K562 (cell line): ENCODE data around the gene TCFL5. TPM values are rescaled to one million over a fixed set of nuclear protein-coding genes. Genes with fewer than 3 reads are reported as not detected.

Experiments
- BRD4 ChIP-seq: fragments of 200-600 bp; sonication (generic); IDR thresholded peaks from 2 replicates; pipeline ENCODE4 v1.6.1; 2017; ENCODE audit warnings: inconsistent platforms
- CXXC5 ChIP-seq: fragments of 250-450 bp; sonication (Bioruptor Pico); IDR thresholded peaks from 2 replicates; pipeline ENCODE4 v1.8.0; 2022; ENCODE audit warnings: inconsistent platforms, mild to moderate bottlenecking, moderate library complexity
- DNMT1 ChIP-seq: fragments of 450-650 bp; IDR thresholded peaks from 2 replicates; pipeline ENCODE4 v1.6.1; 2016; ENCODE audit warnings: antibody characterized with exemption, mild to moderate bottlenecking
- GATA2 ChIP-seq: sonication (generic); formaldehyde crosslinking; IDR thresholded peaks from 2 replicates; pipeline ENCODE4 v1.4.0; 2020; ENCODE audit warnings: mild to moderate bottlenecking, missing genetic modification reagents
- KAT7 ChIP-seq: sonication (generic); formaldehyde crosslinking; IDR thresholded peaks from 2 replicates; pipeline ENCODE4 v1.8.0; 2022; ENCODE audit warnings: missing genetic modification reagents, mild to moderate bottlenecking, borderline replicate concordance
- KLF10 ChIP-seq: fragments of 250-450 bp; sonication (Bioruptor Pico); IDR thresholded peaks from 2 replicates; pipeline ENCODE4 v1.6.1; 2021; ENCODE audit warnings: matching md5 sums
- L3MBTL2 ChIP-seq: fragments of 450-650 bp; IDR thresholded peaks from 2 replicates; pipeline ENCODE4 v1.6.1; 2016; ENCODE audit warnings: mild to moderate bottlenecking, moderate library complexity
- LEF1 ChIP-seq: fragments of 450-650 bp; IDR thresholded peaks from 2 replicates; pipeline ENCODE4 v1.6.1; 2016; ENCODE audit warnings: mild to moderate bottlenecking
- MCM2 ChIP-seq: fragments of 450-650 bp; IDR thresholded peaks from 2 replicates; pipeline ENCODE4 v1.6.1; 2017; ENCODE audit warnings: low read depth, mild to moderate bottlenecking
- MCM7 ChIP-seq, 2 experiments: fragments of 450-650 bp; IDR thresholded peaks; 2 replicates each; pipeline ENCODE4 v1.6.1; 2016 to 2018
- PURB ChIP-seq: sonication (generic); formaldehyde crosslinking; IDR thresholded peaks from 2 replicates; pipeline ENCODE4 v1.9.0; 2021; ENCODE audit warnings: low read depth, mild to moderate bottlenecking, missing genetic modification reagents
- RBM14 ChIP-seq: fragments of 200-400 bp; formaldehyde crosslinking; IDR thresholded peaks from 2 replicates; pipeline ENCODE4 v1.6.1; 2018; ENCODE audit warnings: low read depth, mild to moderate bottlenecking, low read length, moderate library complexity, borderline replicate concordance; ENCODE audit not compliant: insufficient read depth
- SETDB1 ChIP-seq: IDR thresholded peaks from one replicate; pipeline ENCODE4 v1.6.1; 2012; ENCODE audit warnings: low read length, control low read depth, inconsistent platforms
- SLC30A9 ChIP-seq: fragments of 250-450 bp; sonication (Bioruptor Pico); IDR thresholded peaks from 2 replicates; pipeline ENCODE4 v1.8.0; 2022; ENCODE audit warnings: mild to moderate bottlenecking, moderate library complexity
- SRSF9 ChIP-seq: fragments of 200-400 bp; formaldehyde crosslinking; IDR thresholded peaks from 2 replicates; pipeline ENCODE4 v1.6.1; 2017; ENCODE audit warnings: low read depth, low read length, borderline replicate concordance
- TEAD1 ChIP-seq, 2 experiments: fragments of 450-650 bp in 1 of 2; sonication (generic) in 1 of 2; formaldehyde crosslinking; IDR thresholded peaks; 2 replicates each; pipeline versions ENCODE4 v1.4.0 to v1.8.0; 2020 to 2022; ENCODE audit warnings: mild to moderate bottlenecking in 2 of 2, missing genetic modification reagents in 1 of 2
- TEAD2 ChIP-seq: fragments of 450-650 bp; IDR thresholded peaks from 2 replicates; pipeline ENCODE4 v1.6.1; 2016; ENCODE audit warnings: missing genetic modification characterization, control low read depth, missing compliant biosample characterization
- TRIM24 ChIP-seq, 2 experiments: fragments of 450-650 bp; IDR thresholded peaks; 2 replicates each; pipeline ENCODE4 v1.6.1; 2016
- ZFP1 ChIP-seq: fragments of 450-650 bp; formaldehyde crosslinking; IDR thresholded peaks from 2 replicates; pipeline ENCODE4 v1.4.0; 2020; ENCODE audit warnings: mild to moderate bottlenecking, mixed read lengths
- ZNF668 ChIP-seq: fragments of 250-450 bp; sonication (Bioruptor Pico); IDR thresholded peaks from 2 replicates; pipeline ENCODE4 v1.8.0; 2022; ENCODE audit warnings: mild to moderate bottlenecking, inconsistent platforms
- polyA plus RNA-seq, 8 experiments: library from polyadenylated mRNA; depleted of rRNA in 4 of 8; stranded (reverse) in 5 of 8; unstranded in 3 of 8; fragments of >200 nt; fragmentation: Nextera tagmentation in 2 of 8; fragmentation: Illumina TruSeq in 1 of 8; extraction: Ambion mirVana in 2 of 8; extraction: Trizol in 1 of 8; gene quantifications; 2 replicates each; pipeline versions ENCODE4 v1.2.1 to v1.2.3, GENCODE V29; 2011 to 2014; ENCODE audit warnings: inconsistent platforms in 1 of 8, missing spikeins in 1 of 8
- total RNA-seq, 7 experiments: library from RNA; depleted of rRNA in 6 of 7; stranded (reverse); fragments of >200 nt in 6 of 7; fragmentation: Illumina TruSeq in 2 of 7; extraction: Trizol in 2 of 7; gene quantifications; 2 replicates each; pipeline versions ENCODE4 v1.2.1 to v1.2.3, GENCODE V29; 2011 to 2021; ENCODE audit warnings: low replicate concordance in 1 of 7
- TF ChIP-seq, protein P1 (sequence below): fragments of 450-650 bp; formaldehyde crosslinking; IDR thresholded peaks from 2 replicates; pipeline ENCODE4 v1.4.0; 2022; ENCODE audit warnings: missing genetic modification characterization
- TF ChIP-seq, protein P2 (sequence below): fragments of 250-450 bp; sonication (Bioruptor Pico); IDR thresholded peaks from 2 replicates; pipeline ENCODE4 v1.8.0; 2021; ENCODE audit warnings: mild to moderate bottlenecking, moderate library complexity
- TF ChIP-seq, protein P3 (sequence below): sonication (generic); formaldehyde crosslinking; IDR thresholded peaks from 2 replicates; pipeline ENCODE4 v1.8.1; 2023; ENCODE audit warnings: mild to moderate bottlenecking, missing genetic modification reagents, moderate library complexity
- TF ChIP-seq, protein P4 (sequence below): fragments of 450-650 bp; formaldehyde crosslinking; IDR thresholded peaks from 2 replicates; pipeline ENCODE4 v1.4.0; 2020; ENCODE audit warnings: mild to moderate bottlenecking, moderate library complexity

TCFL5 gene
- total and polyA plus RNA-seq, 9 of the 15 experiments (the other 6 are each of a cell fraction or from before 2014, with no cell fraction given): 1.00 to 12.6 (median 9.1) TPM

DNA sequence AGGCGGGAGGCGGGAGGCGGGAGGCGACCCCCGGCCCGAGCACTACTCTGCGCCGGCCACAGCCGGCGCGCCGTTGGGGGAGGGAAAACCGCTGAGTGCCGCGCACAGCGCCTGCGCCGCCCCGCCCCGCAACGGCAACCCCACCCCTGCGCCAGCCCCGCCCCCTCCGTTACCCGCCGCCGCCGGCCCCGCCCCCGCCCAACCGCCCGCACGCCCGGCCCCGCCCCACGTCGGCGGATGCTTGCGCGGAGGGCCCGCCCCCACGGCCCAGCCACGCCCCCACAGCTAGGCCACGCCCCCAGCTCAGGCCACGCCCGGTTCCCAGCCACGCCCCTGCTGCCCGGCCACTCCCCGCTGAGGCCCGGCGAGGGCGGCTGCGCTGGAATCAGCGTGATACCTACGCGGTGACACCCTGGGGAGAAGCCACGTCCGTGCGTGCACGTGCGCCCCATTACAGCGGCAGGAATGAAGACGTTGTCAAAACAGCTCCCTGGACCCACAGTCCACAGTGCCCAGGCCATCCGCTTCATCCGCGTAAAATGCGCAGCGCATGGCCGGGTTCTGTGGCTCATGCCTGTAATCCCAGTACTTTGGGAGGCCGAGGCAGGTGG is at the start of gene TCFL5 (continued):
- TF ChIP-seq, protein P1, sequence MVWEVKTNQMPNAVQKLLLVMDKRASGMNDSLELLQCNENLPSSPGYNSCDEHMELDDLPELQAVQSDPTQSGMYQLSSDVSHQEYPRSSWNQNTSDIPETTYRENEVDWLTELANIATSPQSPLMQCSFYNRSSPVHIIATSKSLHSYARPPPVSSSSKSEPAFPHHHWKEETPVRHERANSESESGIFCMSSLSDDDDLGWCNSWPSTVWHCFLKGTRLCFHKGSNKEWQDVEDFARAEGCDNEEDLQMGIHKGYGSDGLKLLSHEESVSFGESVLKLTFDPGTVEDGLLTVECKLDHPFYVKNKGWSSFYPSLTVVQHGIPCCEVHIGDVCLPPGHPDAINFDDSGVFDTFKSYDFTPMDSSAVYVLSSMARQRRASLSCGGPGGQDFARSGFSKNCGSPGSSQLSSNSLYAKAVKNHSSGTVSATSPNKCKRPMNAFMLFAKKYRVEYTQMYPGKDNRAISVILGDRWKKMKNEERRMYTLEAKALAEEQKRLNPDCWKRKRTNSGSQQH: no peak
- TF ChIP-seq MCM2 (no peak), SETDB1 (no peak), ZFP1 (0 out of 2 replicates have a peak, but pooled peaks have one; percentile 11), CXXC5 (peak; percentile 98), KLF10 (no peak), GATA2 (CRISPR knock-in tag) (no peak), PURB (CRISPR knock-in tag) (no peak), L3MBTL2 (peak; percentile 100), BRD4 (no peak), ZNF668 (CRISPR knock-in tag) (no peak), DNMT1 (no peak), TRIM24 (IDR thresholded peaks at IDR 0.05) (no peak), TEAD2 (tag) (no peak), SLC30A9 (no peak), KAT7 (CRISPR knock-in tag) (0 out of 2 replicates have a peak, but pooled peaks have one; percentile 43), LEF1 (no peak; the same call in 1 of the 2 replicates), MCM7 (IDR thresholded peaks at IDR 0.05) (no peak), TEAD1 (CRISPR knock-in tag; IDR thresholded peaks at IDR 0.05) (peak in 1 of 2 experiments; percentile 55; a peak in 1 of 4 replicates), RBM14 (no peak), SRSF9 (no peak)
- TF ChIP-seq, protein P2, sequence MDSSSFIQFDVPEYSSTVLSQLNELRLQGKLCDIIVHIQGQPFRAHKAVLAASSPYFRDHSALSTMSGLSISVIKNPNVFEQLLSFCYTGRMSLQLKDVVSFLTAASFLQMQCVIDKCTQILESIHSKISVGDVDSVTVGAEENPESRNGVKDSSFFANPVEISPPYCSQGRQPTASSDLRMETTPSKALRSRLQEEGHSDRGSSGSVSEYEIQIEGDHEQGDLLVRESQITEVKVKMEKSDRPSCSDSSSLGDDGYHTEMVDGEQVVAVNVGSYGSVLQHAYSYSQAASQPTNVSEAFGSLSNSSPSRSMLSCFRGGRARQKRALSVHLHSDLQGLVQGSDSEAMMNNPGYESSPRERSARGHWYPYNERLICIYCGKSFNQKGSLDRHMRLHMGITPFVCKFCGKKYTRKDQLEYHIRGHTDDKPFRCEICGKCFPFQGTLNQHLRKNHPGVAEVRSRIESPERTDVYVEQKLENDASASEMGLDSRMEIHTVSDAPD (CRISPR knock-in tag): no peak
- TF ChIP-seq, protein P3, sequence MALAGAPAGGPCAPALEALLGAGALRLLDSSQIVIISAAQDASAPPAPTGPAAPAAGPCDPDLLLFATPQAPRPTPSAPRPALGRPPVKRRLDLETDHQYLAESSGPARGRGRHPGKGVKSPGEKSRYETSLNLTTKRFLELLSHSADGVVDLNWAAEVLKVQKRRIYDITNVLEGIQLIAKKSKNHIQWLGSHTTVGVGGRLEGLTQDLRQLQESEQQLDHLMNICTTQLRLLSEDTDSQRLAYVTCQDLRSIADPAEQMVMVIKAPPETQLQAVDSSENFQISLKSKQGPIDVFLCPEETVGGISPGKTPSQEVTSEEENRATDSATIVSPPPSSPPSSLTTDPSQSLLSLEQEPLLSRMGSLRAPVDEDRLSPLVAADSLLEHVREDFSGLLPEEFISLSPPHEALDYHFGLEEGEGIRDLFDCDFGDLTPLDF (CRISPR knock-in tag): peak; percentile 69; the same call in 1 of the 2 replicates
- TF ChIP-seq, protein P4, sequence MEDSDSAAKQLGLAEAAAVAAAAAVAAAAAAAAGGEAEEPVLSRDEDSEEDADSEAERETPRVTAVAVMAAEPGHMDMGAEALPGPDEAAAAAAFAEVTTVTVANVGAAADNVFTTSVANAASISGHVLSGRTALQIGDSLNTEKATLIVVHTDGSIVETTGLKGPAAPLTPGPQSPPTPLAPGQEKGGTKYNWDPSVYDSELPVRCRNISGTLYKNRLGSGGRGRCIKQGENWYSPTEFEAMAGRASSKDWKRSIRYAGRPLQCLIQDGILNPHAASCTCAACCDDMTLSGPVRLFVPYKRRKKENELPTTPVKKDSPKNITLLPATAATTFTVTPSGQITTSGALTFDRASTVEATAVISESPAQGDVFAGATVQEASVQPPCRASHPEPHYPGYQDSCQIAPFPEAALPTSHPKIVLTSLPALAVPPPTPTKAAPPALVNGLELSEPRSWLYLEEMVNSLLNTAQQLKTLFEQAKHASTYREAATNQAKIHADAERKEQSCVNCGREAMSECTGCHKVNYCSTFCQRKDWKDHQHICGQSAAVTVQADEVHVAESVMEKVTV (CRISPR knock-in tag): no peak
